GM12865 (cell line): ENCODE measurements around the gene GALNT15.

Experiments used
- DNase-seq: peaks from one replicate; pipeline ENCODE4 v3.0.0; 2010; ENCODE audit warnings: low read depth
- H3K4me3 ChIP-seq: 2 replicates; pipeline ENCODE4 v1.5.1; 2011; ENCODE audit warnings: mild to moderate bottlenecking, low read depth, low read length, control low read depth
- CTCF ChIP-seq: IDR thresholded peaks from 2 replicates; pipeline ENCODE4 v1.5.1; 2011; ENCODE audit warnings: low read length, control low read depth, low read depth, inconsistent platforms; ENCODE audit not compliant: insufficient read depth; ENCODE audit errors: missing control alignments

The GALNT15 gene

DNA sequence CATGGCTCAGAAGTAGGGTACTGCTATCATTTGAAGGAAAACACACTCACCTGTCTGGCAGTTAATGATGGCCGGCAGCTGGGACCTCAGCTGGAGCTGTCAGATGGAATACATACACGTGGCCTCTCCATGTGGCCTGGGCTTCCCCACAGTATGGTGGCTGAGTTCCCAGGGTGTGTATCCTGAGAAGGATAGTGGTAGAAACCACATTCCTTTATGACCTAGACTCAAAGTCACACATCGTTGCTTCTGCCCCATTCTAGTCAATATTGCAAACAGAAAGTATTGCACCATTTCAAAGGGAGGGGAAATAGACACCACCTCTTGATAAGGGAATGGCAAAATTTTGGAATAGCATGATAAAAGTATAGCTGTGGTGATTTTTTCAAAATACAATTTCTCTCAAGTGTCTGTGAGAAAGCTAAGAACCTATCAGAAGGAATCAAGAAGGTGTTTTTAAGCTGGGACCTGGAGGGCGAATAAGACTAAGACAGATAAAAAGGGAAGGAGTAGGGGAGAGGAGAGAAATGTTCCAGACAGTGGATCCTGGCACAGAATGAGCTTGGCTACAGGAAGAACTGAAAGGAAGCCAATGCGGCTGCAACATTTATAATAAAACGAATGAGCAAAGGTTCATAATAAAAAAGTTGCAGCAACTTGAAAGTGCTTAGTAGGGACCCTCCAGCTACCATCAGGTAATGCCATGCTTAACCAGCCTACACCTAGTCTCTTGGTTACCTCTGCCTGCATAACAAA lies 40.1 kb upstream of the GALNT15 start:
- DNase-seq = no peak
- no peak for TF ChIP-seq CTCF
- no peak overlapping the region for H3K4me3 ChIP-seq

GRCh38 chr3:16136055-16136454 lies 38.4 kb upstream of the GALNT15 start:
- no peak for TF ChIP-seq CTCF
- DNase-seq = no peak
- no peak overlapping the region for H3K4me3 ChIP-seq

- DNase-seq = no peak
- no peak for TF ChIP-seq CTCF
Measured at GRCh38 chr3:16137044-16137443, 37.4 kb upstream of the GALNT15 start.

DNA sequence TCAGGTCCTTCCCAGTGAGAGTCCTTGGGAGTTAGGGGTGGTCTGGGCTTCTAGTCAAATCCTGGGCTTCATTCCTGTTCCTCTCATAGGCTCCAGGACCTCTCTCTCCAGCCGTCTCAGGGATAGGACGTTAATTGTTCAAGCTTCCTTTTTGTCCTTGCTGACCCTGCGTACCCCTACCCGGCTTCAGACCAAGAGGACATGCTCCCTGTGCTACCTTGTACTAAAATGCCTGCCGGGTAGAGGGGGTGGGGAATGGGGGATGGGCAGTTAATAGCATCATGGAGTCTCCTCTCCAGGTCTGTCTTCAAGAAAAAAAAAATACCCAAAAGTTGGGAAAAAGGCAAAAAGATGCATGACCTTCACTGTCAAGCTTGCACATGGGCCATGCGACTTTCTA lies 36.5 kb upstream of the GALNT15 start:
- no peak for TF ChIP-seq CTCF
- H3K4me3 ChIP-seq = no peak overlapping the region
- DNase-seq = no peak

More at GRCh38 chr3:16137044-16137443, 37.4 kb upstream of the GALNT15 start:
- H3K4me3 ChIP-seq = no peak overlapping the region

- H3K4me3 ChIP-seq = no peak overlapping the region
- no peak for TF ChIP-seq CTCF
- DNase-seq = no peak
Measured at GRCh38 chr3:16140116-16140893, 34.2 kb upstream of the GALNT15 start.

- DNase-seq = no peak
- no peak overlapping the region for H3K4me3 ChIP-seq
- no peak for TF ChIP-seq CTCF
Measured at GRCh38 chr3:16140894-16141285, 33.6 kb upstream of the GALNT15 start.
